OCI-LY1 (cell line): ENCODE results near the gene SLC22A17.

ENCODE experiments used
- H2AFZ ChIP-seq: fragments of 200-600 bp; sonication (generic), shearing (Covaris generic); 2 replicates; pipeline ENCODE4 v1.6.0; 2014; ENCODE audit warnings: antibody characterized with exemption, mild to moderate bottlenecking, low read length
- H3F3A ChIP-seq: fragments of 200-600 bp; sonication (generic), shearing (Covaris generic); 2 replicates; pipeline ENCODE4 v1.6.0; 2014; ENCODE audit warnings: mild to moderate bottlenecking, antibody characterized with exemption, low read length, moderate library complexity; ENCODE audit not compliant: insufficient read depth
- H3K27ac ChIP-seq: fragments of 200-600 bp; sonication (generic); 2 replicates; pipeline ENCODE4 v1.5.1; 2014; ENCODE audit warnings: low read length, mixed run types, mild to moderate bottlenecking, low read depth; ENCODE audit not compliant: poor library complexity, severe bottlenecking
- H3K27me3 ChIP-seq: fragments of 200-600 bp; sonication (generic); 2 replicates; pipeline ENCODE4 v1.6.0; 2014; ENCODE audit warnings: antibody characterized with exemption, mild to moderate bottlenecking, low read length, moderate library complexity; ENCODE audit not compliant: insufficient read depth
- H3K36me3 ChIP-seq: fragments of 200-600 bp; sonication (generic); 2 replicates; pipeline ENCODE4 v1.6.1; 2014; ENCODE audit warnings: mild to moderate bottlenecking, antibody characterized with exemption, low read length, moderate library complexity, mixed read lengths; ENCODE audit not compliant: insufficient read depth
- H3K4me1 ChIP-seq: fragments of 200-600 bp; sonication (generic); 2 replicates; pipeline ENCODE4 v1.5.1; 2014; ENCODE audit warnings: mild to moderate bottlenecking, low read length, moderate library complexity; ENCODE audit not compliant: insufficient read depth, severe bottlenecking
- H3K4me2 ChIP-seq: fragments of 200-600 bp; sonication (generic), shearing (Covaris generic); 2 replicates; pipeline ENCODE4 v1.6.1; 2014; ENCODE audit warnings: low read length
- H3K4me3 ChIP-seq: fragments of 200-600 bp; sonication (generic); 2 replicates; pipeline ENCODE4 v1.5.1; 2014; ENCODE audit warnings: low read length, low read depth, mild to moderate bottlenecking, mixed read lengths; ENCODE audit not compliant: poor library complexity, severe bottlenecking
- H3K79me2 ChIP-seq: fragments of 200-600 bp; shearing (Covaris generic); 2 replicates; pipeline ENCODE4 v1.6.1; 2016; ENCODE audit warnings: mixed run types, low read length, mixed read lengths; ENCODE audit not compliant: insufficient read depth
- H3K9ac ChIP-seq: fragments of 200-600 bp; sonication (generic), shearing (Covaris generic); 2 replicates; pipeline ENCODE4 v1.6.1; 2014; ENCODE audit warnings: mild to moderate bottlenecking, low read length, mixed read lengths
- H3K9me2 ChIP-seq: fragments of 200-600 bp; sonication (generic), shearing (Covaris generic); 2 replicates; pipeline ENCODE4 v1.6.1; 2014; ENCODE audit warnings: low read depth, mild to moderate bottlenecking, low read length, mixed read lengths
- H3K9me3 ChIP-seq: fragments of 200-600 bp; shearing (Covaris generic); 2 replicates; pipeline ENCODE4 v1.6.1; 2014; ENCODE audit warnings: low read length, mixed read lengths
- H4K20me1 ChIP-seq: fragments of 200-600 bp; sonication (generic), shearing (Covaris generic); 2 replicates; pipeline ENCODE4 v1.6.0; 2016; ENCODE audit warnings: mild to moderate bottlenecking, low read length; ENCODE audit not compliant: insufficient read depth
- CTCF ChIP-seq: fragments of 200-600 bp; sonication (generic), shearing (Covaris generic); IDR thresholded peaks from 2 replicates; pipeline ENCODE4 v1.5.1; 2017; ENCODE audit warnings: mild to moderate bottlenecking, antibody characterized with exemption, low read length, moderate library complexity, mixed read lengths
- EZH2 ChIP-seq: fragments of 200-600 bp; sonication (generic), shearing (Covaris generic); IDR thresholded peaks from 2 replicates; pipeline ENCODE4 v1.8.0; 2017; ENCODE audit warnings: borderline replicate concordance, mixed run types, mild to moderate bottlenecking, antibody characterized with exemption, low read length, moderate library complexity, mixed read lengths

The SLC22A17 gene

GRCh38 chr14:23389396-23389795 lies 36.7 kb upstream of the SLC22A17 start:
- H3K9me2 ChIP-seq, result no peaks in the 10 kb centered on the region
- no peak overlapping the region for H3K9ac ChIP-seq
- no peak overlapping the region for H2AFZ ChIP-seq

GRCh38 chr14:23388996-23389395 lies 36.3 kb upstream of the SLC22A17 start:
- no peak overlapping the region for H3K4me3 ChIP-seq
- no peak overlapping the region for H2AFZ ChIP-seq
- H3K27ac ChIP-seq, result no peak overlapping the region
- no peaks in the 10 kb centered on the region for H4K20me1 ChIP-seq
- no peaks in the 10 kb centered on the region for H3K4me1 ChIP-seq
- H3K9me3 ChIP-seq, result no peaks in the 10 kb centered on the region
- no peaks in the 10 kb centered on the region for H3F3A ChIP-seq
- H3K36me3 ChIP-seq, result no peaks in the 10 kb centered on the region
- no peak overlapping the region for H3K4me2 ChIP-seq
- no peak for TF ChIP-seq EZH2
- TF ChIP-seq CTCF, result no peak
- no peaks in the 10 kb centered on the region for H3K9me2 ChIP-seq
- H3K27me3 ChIP-seq, result peaks cover 12% of the 10 kb centered on the region; the same call in 1 of the 2 replicates
- no peak overlapping the region for H3K9ac ChIP-seq
- no peaks in the 10 kb centered on the region for H3K79me2 ChIP-seq

More at GRCh38 chr14:23389396-23389795, 36.7 kb upstream of the SLC22A17 start:
- Histone ChIP-seq H3K36me3 (no peaks in the 10 kb centered on the region), H4K20me1 (no peaks in the 10 kb centered on the region), H3K79me2 (no peaks in the 10 kb centered on the region), H3K27ac (no peak overlapping the region), H3K4me2 (no peak overlapping the region), H3K4me3 (no peak overlapping the region), H3K27me3 (peaks cover 12% of the 10 kb centered on the region; the same call in 1 of the 2 replicates), H3K9me3 (no peaks in the 10 kb centered on the region), H3F3A (no peaks in the 10 kb centered on the region), H3K4me1 (no peaks in the 10 kb centered on the region)
- no peak for TF ChIP-seq EZH2
- TF ChIP-seq CTCF, result no peak

GRCh38 chr14:23387916-23388882 lies 35.5 kb upstream of the SLC22A17 start:
- Histone ChIP-seq H3K4me3 (no peak overlapping the region), H3K36me3 (no peaks in the 10 kb centered on the region), H4K20me1 (no peaks in the 10 kb centered on the region), H3K27me3 (peaks cover 9% of the 10 kb centered on the region; the same call in 1 of the 2 replicates), H3K27ac (no peak overlapping the region), H3K4me2 (no peak overlapping the region), H3K9me2 (no peaks in the 10 kb centered on the region), H3F3A (no peaks in the 10 kb centered on the region), H3K9me3 (no peaks in the 10 kb centered on the region), H3K9ac (no peak overlapping the region), H2AFZ (no peak overlapping the region), H3K79me2 (no peaks in the 10 kb centered on the region), H3K4me1 (no peaks in the 10 kb centered on the region)
- TF ChIP-seq CTCF (no peak), EZH2 (no peak)
